ENCODE results near the gene PPEF2.

PPEF2 gene

GRCh38 chr4:75831856-75832405, 70.3 kb downstream of the PPEF2 start:
- no peak for DNase-seq (ENCODE audit: low read depth)

GRCh38 chr4:75830906-75831305, 71.3 kb downstream of the PPEF2 start:
- DNase-seq (ENCODE audit: low read depth) = no peak

- no peak for DNase-seq (ENCODE audit: low read depth)
Measured at GRCh38 chr4:75823812-75824211, 78.4 kb downstream of the PPEF2 start.

GRCh38 chr4:75822416-75822815, 79.8 kb downstream of the PPEF2 start:
- no peak for DNase-seq (ENCODE audit: low read depth)

- DNase-seq (ENCODE audit: low read depth) = no peak
Measured at GRCh38 chr4:75821966-75822365, 80.3 kb downstream of the PPEF2 start.

- no peak for DNase-seq (ENCODE audit: low read depth)
Measured at GRCh38 chr4:75821216-75821615, 81.0 kb downstream of the PPEF2 start.

- no peak for DNase-seq (ENCODE audit: low read depth)
Measured at GRCh38 chr4:75820676-75821075, 81.6 kb downstream of the PPEF2 start.

GRCh38 chr4:75820197-75820596, 82.1 kb downstream of the PPEF2 start:
- no peak for DNase-seq (ENCODE audit: low read depth)

GRCh38 chr4:75819121-75819520, 83.1 kb downstream of the PPEF2 start:
- DNase-seq (ENCODE audit: low read depth) = no peak

- no peak for DNase-seq (ENCODE audit: low read depth)
Measured at GRCh38 chr4:75817901-75818300, 84.4 kb downstream of the PPEF2 start.
